H1 (cell line): Measurements from ENCODE around the gene MYADM. TPM values are rescaled to one million over a fixed set of nuclear protein-coding genes. Genes with fewer than 3 reads are reported as not detected.

Experiments
- KDM1A ChIP-seq: fragments of 200-600, 300-600 bp; sonication (generic); IDR thresholded peaks from 2 replicates; pipeline ENCODE4 v1.7.1; 2016; ENCODE audit warnings: mild to moderate bottlenecking, low read length, borderline replicate concordance
- RAD21 ChIP-seq, 2 experiments: IDR thresholded peaks in 1 of 2; conservative IDR thresholded peaks in 1 of 2; 2 replicates each; pipeline ENCODE4 v1.6.1; 2011; ENCODE audit warnings: low read depth in 2 of 2, low read length in 2 of 2, improper control_type of control experiment in 1 of 2, inconsistent platforms in 1 of 2, mild to moderate bottlenecking in 1 of 2, moderate library complexity in 1 of 2
- RNF2 ChIP-seq: fragments of 200-900, 300-1000 bp; sonication (generic); IDR thresholded peaks from 2 replicates; pipeline ENCODE4 v1.7.1; 2016; ENCODE audit warnings: borderline replicate concordance, low read depth, mild to moderate bottlenecking, antibody characterized with exemption, low read length; ENCODE audit not compliant: poor library complexity, severe bottlenecking; ENCODE audit errors: missing control alignments
- TEAD4 ChIP-seq: IDR thresholded peaks from 2 replicates; pipeline ENCODE4 v1.6.1; 2012; ENCODE audit warnings: low read depth, low read length, inconsistent platforms, mixed read lengths
- polyA plus RNA-seq, 7 experiments: library from polyadenylated mRNA; depleted of rRNA in 3 of 7; stranded (reverse) in 5 of 7; unstranded in 2 of 7; fragments of >200 nt in 5 of 7; fragments of 200-250 nt in 2 of 7; gene quantifications; 1 replicate in 5 of 7; 2 replicates in 1 of 7; 4 replicates in 1 of 7; pipeline versions ENCODE4 v1.2.1 to v1.2.3, GENCODE V29; 2011 to 2013; ENCODE audit warnings: missing spikeins in 2 of 7, mixed read lengths in 2 of 7
- total RNA-seq: library from RNA; stranded (reverse); fragmentation: NEBNext Ultra II Directional; extraction: Animal tissue kit (Norgen Biotek cat#: 25700); gene quantifications from 2 replicates; pipeline ENCODE4 v1.2.1, GENCODE V29; 2021

MYADM gene
- total and polyA plus RNA-seq, 2 of the 8 experiments (the other 6 are each of a cell fraction or from before 2014, with no cell fraction given), result 70.1 to 74.2 TPM

DNA sequence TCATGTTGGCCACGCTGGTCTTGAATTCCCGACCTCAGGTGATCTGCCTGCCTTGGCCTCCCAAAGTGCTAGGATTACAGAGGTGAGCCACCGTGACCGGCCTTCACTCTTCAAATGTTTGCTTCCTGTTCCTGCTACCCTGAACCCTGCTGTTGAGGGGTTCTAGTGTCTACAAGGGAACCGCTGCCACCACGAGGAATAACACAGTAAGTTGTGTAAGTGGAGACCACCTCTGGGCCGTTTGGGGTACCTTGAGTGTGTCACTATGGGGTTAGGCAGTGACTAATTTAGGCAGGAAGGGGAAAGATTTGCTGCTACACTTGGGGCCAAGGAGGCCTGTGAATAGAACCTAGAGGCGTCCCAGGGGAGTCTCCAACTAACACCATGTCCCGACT is 2.2 kb upstream of the MYADM start (continued):
- TF ChIP-seq KDM1A (no peak), TEAD4 (no peak), RNF2 (no peak), RAD21 (IDR thresholded peaks at IDR 0.05 in 1 of 2, conservative IDR thresholded peaks at IDR 0.05 in 1 of 2; ENCODE audit: low read depth in 2 of 2, low read length in 2 of 2) (peak in 1 of 2 experiments; percentile 36; a peak in 2 of 4 replicates)
- TF ChIP-seq, all 59 proteins: peak for 2
